SK-N-SH (cell line): Measurements from ENCODE around the gene CEP78. TPM values are rescaled to one million over a fixed set of nuclear protein-coding genes. Genes with fewer than 3 reads are reported as not detected.

Source experiments
- CTCF ChIA-PET: fragments of 300-600, 350-600 bp; formaldehyde crosslinking; extraction: SDS; loops from one replicate; lab custom pipeline; 2021; lab: Yijun Ruan, JAX
- POLR2A ChIA-PET: fragments of 350-600 bp; sonication (Branson Sonifier 250); formaldehyde crosslinking; extraction: SDS; loops from one replicate; lab custom pipeline; 2020; ENCODE audit warnings: antibody characterized with exemption, inconsistent platforms; lab: Yijun Ruan, JAX
- DNase-seq: peaks from one replicate; pipeline ENCODE4 v3.0.0; 2012
- H2AFZ ChIP-seq: fragments of 200-600 bp; sonication (generic); 2 replicates; pipeline ENCODE4 v1.8.1; 2016; ENCODE audit warnings: antibody characterized with exemption, mild to moderate bottlenecking, low read depth
- H3F3A ChIP-seq: fragments of 200-600 bp; sonication (generic); replicated peaks from 2 replicates; pipeline ENCODE3; 2016; ENCODE audit warnings: antibody characterized with exemption, mild to moderate bottlenecking; ENCODE audit not compliant: insufficient read depth
- H3K27ac ChIP-seq, 2 experiments: fragments of 200-500 bp in 1 of 2; fragments of 200-600 bp in 1 of 2; sonication (Bioruptor generic) in 1 of 2; sonication (generic), shearing (Covaris generic) in 1 of 2; 2 replicates each; pipeline versions ENCODE4 v1.5.1 to v1.6.1; 2014 to 2016; ENCODE audit warnings: low read depth in 2 of 2, inconsistent platforms in 1 of 2, low read length in 1 of 2, mild to moderate bottlenecking in 1 of 2, mixed read lengths in 1 of 2
- H3K27me3 ChIP-seq: fragments of 200-600 bp; sonication (generic), shearing (Covaris generic); 2 replicates; pipeline ENCODE4 v1.6.1; 2016; ENCODE audit warnings: mixed run types; ENCODE audit not compliant: insufficient read depth
- H3K36me3 ChIP-seq, 2 experiments: fragments of 200-500 bp in 1 of 2; fragments of 200-600 bp in 1 of 2; sonication (Bioruptor generic) in 1 of 2; sonication (generic) in 1 of 2; replicated peaks in 1 of 2; 2 replicates each; pipeline versions ENCODE3 to v1.5.1; 2014 to 2016; ENCODE audit warnings: low read length in 1 of 2, mild to moderate bottlenecking in 1 of 2; ENCODE audit not compliant: insufficient read depth in 2 of 2, control insufficient read depth in 1 of 2
- H3K4me1 ChIP-seq, 2 experiments: fragments of 200-500 bp in 1 of 2; fragments of 200-600 bp in 1 of 2; sonication (Bioruptor generic) in 1 of 2; sonication (generic), shearing (Covaris generic) in 1 of 2; 2 replicates each; pipeline versions ENCODE4 v1.5.1 to v1.6.1; 2014 to 2016; ENCODE audit warnings: low read depth in 1 of 2, low read length in 1 of 2, mixed run types in 1 of 2; ENCODE audit not compliant: insufficient read depth in 2 of 2, control insufficient read depth in 1 of 2
- H3K4me2 ChIP-seq: fragments of 200-600 bp; sonication (generic), shearing (Covaris generic); 2 replicates; pipeline ENCODE4 v1.6.1; 2017; ENCODE audit warnings: mixed run types
- H3K4me3 ChIP-seq, 2 experiments: fragments of 200-500 bp in 1 of 2; fragments of 200-600 bp in 1 of 2; sonication (Bioruptor generic) in 1 of 2; sonication (generic), shearing (Covaris generic) in 1 of 2; 2 replicates each; pipeline versions ENCODE4 v1.5.1 to v1.8.1; 2014 to 2016; ENCODE audit warnings: low read depth in 2 of 2, inconsistent platforms in 1 of 2, low read length in 1 of 2, mild to moderate bottlenecking in 1 of 2, mixed read lengths in 1 of 2, moderate library complexity in 1 of 2
- H3K79me2 ChIP-seq: fragments of 200-600 bp; sonication (generic); 2 replicates; pipeline ENCODE4 v1.8.1; 2017; ENCODE audit warnings: mild to moderate bottlenecking; ENCODE audit not compliant: insufficient read depth
- H3K9ac ChIP-seq: fragments of 200-600 bp; sonication (generic); 2 replicates; pipeline ENCODE4 v1.6.1; 2017; ENCODE audit warnings: mixed run types
- H3K9me2 ChIP-seq: fragments of 200-600 bp; sonication (generic); 2 replicates; pipeline ENCODE4 v1.6.1; 2017; ENCODE audit warnings: mixed run types
- H3K9me3 ChIP-seq: fragments of 200-600 bp; sonication (generic); 2 replicates; pipeline ENCODE4 v1.6.1; 2017; ENCODE audit warnings: mixed run types, mild to moderate bottlenecking, moderate library complexity
- H4K20me1 ChIP-seq: fragments of 200-600 bp; sonication (generic); 2 replicates; pipeline ENCODE4 v1.6.1; 2017; ENCODE audit warnings: mild to moderate bottlenecking, mixed run types; ENCODE audit not compliant: insufficient read depth
- EP300 ChIP-seq, 2 experiments: IDR thresholded peaks; 2 replicates each; pipeline versions ENCODE4 v1.4.0 to v1.6.1; 2012; ENCODE audit warnings: borderline replicate concordance in 1 of 2, low read depth in 1 of 2, low read length in 1 of 2
- EZH2phosphoT487 ChIP-seq: fragments of 200-600 bp; sonication (generic); IDR thresholded peaks from 2 replicates; pipeline ENCODE4 v1.6.1; 2017; ENCODE audit warnings: low read depth, mixed run types, mild to moderate bottlenecking, antibody characterized with exemption, moderate library complexity, borderline replicate concordance
- FOSL2 ChIP-seq: IDR thresholded peaks from 2 replicates; pipeline ENCODE4 v1.4.0; 2012; ENCODE audit warnings: low read depth, mild to moderate bottlenecking, moderate library complexity, borderline replicate concordance
- FOXJ3 ChIP-seq: sonication (generic); formaldehyde crosslinking; IDR thresholded peaks from 2 replicates; pipeline ENCODE4 v1.5.1; 2020; ENCODE audit warnings: mild to moderate bottlenecking, missing genetic modification reagents
- FOXM1 ChIP-seq: IDR thresholded peaks from 2 replicates; pipeline ENCODE4 v1.4.0; 2012; ENCODE audit warnings: low read depth, mild to moderate bottlenecking
- IRF3 ChIP-seq: fragments of 150-350 bp; IDR thresholded peaks from 2 replicates; pipeline ENCODE4 v1.6.1; 2016; ENCODE audit warnings: mild to moderate bottlenecking, low read depth, low read length
- JUND ChIP-seq: IDR thresholded peaks from 2 replicates; pipeline ENCODE4 v1.4.0; 2012
- MAX ChIP-seq: IDR thresholded peaks from 2 replicates; pipeline ENCODE4 v1.4.0; 2012; ENCODE audit warnings: low read depth
- NRF1 ChIP-seq: IDR thresholded peaks from 2 replicates; pipeline ENCODE4 v1.6.1; 2012; ENCODE audit warnings: low read depth, mild to moderate bottlenecking, low read length
- POLR2AphosphoS5 ChIP-seq: IDR thresholded peaks from 2 replicates; pipeline ENCODE4 v1.6.1; 2012; ENCODE audit warnings: low read depth, low read length
- RAD21 ChIP-seq: IDR thresholded peaks from 2 replicates; pipeline ENCODE4 v1.6.1; 2012; ENCODE audit warnings: mild to moderate bottlenecking, low read length
- RFX5 ChIP-seq: IDR thresholded peaks from 2 replicates; pipeline ENCODE4 v1.6.1; 2012; ENCODE audit warnings: mild to moderate bottlenecking, improper control_type of control experiment, low read length
- SIN3A ChIP-seq: IDR thresholded peaks from 2 replicates; pipeline ENCODE4 v1.6.1; 2012; ENCODE audit warnings: low read depth, mild to moderate bottlenecking, low read length, moderate library complexity, borderline replicate concordance
- TAF1 ChIP-seq: IDR thresholded peaks from 2 replicates; pipeline ENCODE4 v1.6.1; 2012; ENCODE audit warnings: low read depth, mild to moderate bottlenecking, low read length, moderate library complexity, borderline replicate concordance
- TCF12 ChIP-seq: IDR thresholded peaks from 2 replicates; pipeline ENCODE4 v1.4.0; 2012
- TEAD4 ChIP-seq: IDR thresholded peaks from 2 replicates; pipeline ENCODE4 v1.4.0; 2012; ENCODE audit warnings: mild to moderate bottlenecking, borderline replicate concordance; ENCODE audit not compliant: insufficient read depth
- USF1 ChIP-seq: IDR thresholded peaks from 2 replicates; pipeline ENCODE4 v1.4.0; 2012; ENCODE audit warnings: low read depth, borderline replicate concordance
- WGBS: methylation state at CpG from one replicate; pipeline ENCODE4 v1.1.6; 2017; ENCODE audit warnings: low lambda C conversion rate; 5-methylcytosine and 5-hydroxymethylcytosine counted together
- polyA plus RNA-seq, 3 experiments: library from polyadenylated mRNA; depleted of rRNA; stranded (reverse); fragments of >200 nt; gene quantifications; 2 replicates each; pipeline ENCODE4 v1.2.3, GENCODE V29; 2012

Gene CEP78
- polyA plus RNA-seq, 1 of the 3 experiments (the other 2 are of a cell fraction): 6.2 TPM

GRCh38 chr9:78320875-78321496 lies 85.1 kb downstream of the CEP78 start (continued):
- no peak for TF ChIP-seq JUND

GRCh38 chr9:78321505-78321904 lies 85.6 kb downstream of the CEP78 start:
- Histone ChIP-seq H3K36me3 (peaks cover 11 to 36% of the 10 kb centered on the region in 2 experiments), H3K4me3 (no peak overlapping the region), H3K9ac (no peak overlapping the region), H2AFZ (no peak overlapping the region), H3K27ac (peak overlapping the region in 1 of 2 experiments; percentile 35; a peak in 1 of 4 replicates), H3F3A (no peaks in the 10 kb centered on the region), H4K20me1 (no peaks in the 10 kb centered on the region), H3K27me3 (no peaks in the 10 kb centered on the region), H3K4me1 (peaks cover 0 to 39% of the 10 kb centered on the region in 2 experiments; a peak in 2 of 4 replicates), H3K9me3 (no peaks in the 10 kb centered on the region), H3K79me2 (no peaks in the 10 kb centered on the region), H3K4me2 (no peak overlapping the region)
- WGBS: 96% methylated on average over 6 of the region's 7 CpGs
- no peak for DNase-seq
- CTCF ChIA-PET: no interaction called here
- POLR2A ChIA-PET: no interaction called here
- no peak for TF ChIP-seq FOSL2
- no peak for TF ChIP-seq RFX5
- TF ChIP-seq TCF12: no peak
- TF ChIP-seq TEAD4: no peak
- no peak for TF ChIP-seq MAX
- TF ChIP-seq USF1: no peak
- no peak for TF ChIP-seq RAD21
- no peak for TF ChIP-seq SIN3A
- no peak for TF ChIP-seq EZH2phosphoT487
- TF ChIP-seq NRF1: no peak
- no peak for TF ChIP-seq IRF3
- no peak for TF ChIP-seq FOXM1
- no peak for TF ChIP-seq POLR2AphosphoS5
- TF ChIP-seq FOXJ3: no peak
- no peak for TF ChIP-seq TAF1
- TF ChIP-seq EP300 (IDR thresholded peaks at IDR 0.05; ENCODE audit: borderline replicate concordance in 1 of 2, low read depth in 1 of 2, low read length in 1 of 2): no peak
- TF ChIP-seq, all 33 proteins: peak for 0
- H3K9me2 ChIP-seq: no peaks in the 10 kb centered on the region
